IMR-90 (cell line): Measurements from ENCODE around the gene SRRM4. TPM values are rescaled to one million over a fixed set of nuclear protein-coding genes. Genes with fewer than 3 reads are reported as not detected.
A peak's percentile ranks its signal among the peaks of the same experiment; 100 is the strongest.
"Not testable (repeated sequence)": the region's sequence is repeated elsewhere in the genome, so short reads cannot be mapped to it uniquely, and the experiment has no call there.

ENCODE experiments used
- ATAC-seq: fragments of 200-7000 bp; cut with Tn5 transposase; 2 replicates; pipeline ENCODE4 v1.9.1; 2020; ENCODE audit warnings: low read depth, mild to moderate bottlenecking, moderate library complexity
- BruUV-seq: library from RNA; stranded (reverse); fragments of 400-500 nt; replicated peaks from 2 replicates; lab custom pipeline; 2021; lab: Mats Ljungman, UMichigan
- CTCF ChIA-PET: fragments of 300-600 bp; formaldehyde crosslinking; extraction: SDS; loops from one replicate; lab custom pipeline; 2021; ENCODE audit warnings: antibody characterized with exemption; lab: Yijun Ruan, JAX
- POLR2A ChIA-PET: fragments of 300-600 bp; sonication (Branson Sonifier 250); formaldehyde crosslinking; loops from one replicate; lab custom pipeline; 2022; ENCODE audit warnings: antibody characterized with exemption; ENCODE audit not compliant: unreplicated experiment; lab: Charles Lee
- DNase-seq: peaks from one replicate; pipeline ENCODE4 v3.0.0; 2013
- H2AFZ ChIP-seq: replicated peaks from 2 replicates; pipeline ENCODE3; 2013; ENCODE audit warnings: low read length, mild to moderate bottlenecking; ENCODE audit not compliant: poor library complexity
- H2AK5ac ChIP-seq: 2 replicates; pipeline ENCODE4 v1.6.1; 2013; ENCODE audit warnings: low read depth, low read length, inconsistent platforms
- H2AK9ac ChIP-seq: replicated peaks from 2 replicates; pipeline ENCODE3; 2013; ENCODE audit warnings: mild to moderate bottlenecking, low read depth, low read length, moderate library complexity; ENCODE audit not compliant: poor library complexity
- H2BK120ac ChIP-seq: 2 replicates; pipeline ENCODE4 v1.6.1; 2013; ENCODE audit warnings: low read depth, low read length, inconsistent platforms
- H2BK15ac ChIP-seq: 3 replicates; pipeline ENCODE4 v1.6.1; 2013; ENCODE audit warnings: low read depth, low read length, inconsistent platforms
- H2BK20ac ChIP-seq: 2 replicates; pipeline ENCODE4 v1.6.1; 2013; ENCODE audit warnings: low read depth, mild to moderate bottlenecking, inconsistent platforms, low read length, moderate library complexity
- H2BK5ac ChIP-seq: 2 replicates; pipeline ENCODE4 v1.6.1; 2013; ENCODE audit warnings: mild to moderate bottlenecking, low read depth, low read length, inconsistent platforms; ENCODE audit not compliant: poor library complexity, severe bottlenecking
- H3K14ac ChIP-seq: replicated peaks from 2 replicates; pipeline ENCODE4 v1.6.1; 2013; ENCODE audit warnings: low read depth, low read length, inconsistent platforms
- H3K18ac ChIP-seq: 2 replicates; pipeline ENCODE4 v1.6.1; 2013; ENCODE audit warnings: low read depth, low read length, control low read depth
- H3K23ac ChIP-seq: 2 replicates; pipeline ENCODE4 v1.6.1; 2013; ENCODE audit warnings: low read depth, low read length, inconsistent platforms
- H3K27ac ChIP-seq: 2 replicates; pipeline ENCODE4 v1.5.1; 2013; ENCODE audit warnings: mild to moderate bottlenecking, control low read depth, low read length; ENCODE audit not compliant: insufficient read depth
- H3K27me3 ChIP-seq: 2 replicates; pipeline ENCODE4 v1.6.1; 2013; ENCODE audit warnings: low read length; ENCODE audit not compliant: control insufficient read depth, insufficient read depth
- H3K36me3 ChIP-seq: 2 replicates; pipeline ENCODE4 v1.6.1; 2013; ENCODE audit warnings: low read length, mixed read lengths; ENCODE audit not compliant: control insufficient read depth, insufficient read depth
- H3K4ac ChIP-seq: 2 replicates; pipeline ENCODE4 v1.6.1; 2013; ENCODE audit warnings: low read depth, low read length, inconsistent platforms
- H3K4me1 ChIP-seq: 2 replicates; pipeline ENCODE4 v1.6.1; 2013; ENCODE audit warnings: low read length, mixed read lengths; ENCODE audit not compliant: control insufficient read depth, insufficient read depth
- H3K4me2 ChIP-seq: 2 replicates; pipeline ENCODE4 v1.6.1; 2013; ENCODE audit warnings: low read depth, mild to moderate bottlenecking, control low read depth, low read length, moderate library complexity
- H3K4me3 ChIP-seq: 2 replicates; pipeline ENCODE4 v1.5.1; 2013; ENCODE audit warnings: low read depth, mild to moderate bottlenecking, control low read depth, low read length, moderate library complexity; ENCODE audit not compliant: insufficient read depth
- H3K56ac ChIP-seq: 2 replicates; pipeline ENCODE4 v1.6.1; 2013; ENCODE audit warnings: low read length, inconsistent platforms; ENCODE audit not compliant: insufficient read depth; ENCODE audit errors: extremely low read depth
- H3K79me1 ChIP-seq, 2 experiments: 2 replicates each; pipeline ENCODE4 v1.6.1; 2013; ENCODE audit warnings: low read length in 2 of 2, inconsistent platforms in 1 of 2, low read depth in 1 of 2
- H3K9ac ChIP-seq: 2 replicates; pipeline ENCODE4 v1.6.1; 2013; ENCODE audit warnings: low read depth, low read length, control low read depth
- H3K9me1 ChIP-seq: 2 replicates; pipeline ENCODE4 v1.6.1; 2013; ENCODE audit warnings: low read length, inconsistent platforms; ENCODE audit not compliant: insufficient read depth
- H3K9me3 ChIP-seq: 2 replicates; pipeline ENCODE4 v1.6.1; 2013; ENCODE audit warnings: low read length; ENCODE audit not compliant: control insufficient read depth, insufficient read depth
- H4K20me1 ChIP-seq: 2 replicates; pipeline ENCODE4 v1.6.1; 2013; ENCODE audit warnings: low read length, inconsistent platforms; ENCODE audit not compliant: insufficient read depth
- H4K5ac ChIP-seq: 2 replicates; pipeline ENCODE4 v1.6.1; 2013; ENCODE audit warnings: mild to moderate bottlenecking, low read depth, low read length, control low read depth
- H4K8ac ChIP-seq, 2 experiments: 2 replicates each; pipeline ENCODE4 v1.6.1; 2013; ENCODE audit warnings: low read depth in 2 of 2, low read length in 2 of 2, control low read depth in 1 of 2, inconsistent platforms in 1 of 2
- H4K91ac ChIP-seq: 2 replicates; pipeline ENCODE4 v1.6.1; 2013; ENCODE audit warnings: low read depth, low read length, inconsistent platforms; ENCODE audit not compliant: insufficient read depth
- CEBPB ChIP-seq: IDR thresholded peaks from 2 replicates; pipeline ENCODE4 v1.6.1; 2012; ENCODE audit warnings: low read depth, low read length, improper control_type of control experiment
- WGBS, 2 experiments: methylation state at CpG; one replicate each; pipeline versions ENCODE4 v1.1.5 to v1.1.7; 2013; ENCODE audit warnings: missing lambda C conversion rate in 2 of 2; ENCODE audit not compliant: insufficient read length in 1 of 2; ENCODE audit errors: extremely low coverage in 2 of 2; 5-methylcytosine and 5-hydroxymethylcytosine counted together
- dilution Hi-C: fragments of 300-500 bp; cut with HindIII; formaldehyde crosslinking; loops from one replicate; pipeline ENCODE4 v1.14.3; 2018; ENCODE audit warnings: low sequenced_read_pairs; ENCODE audit not compliant: unreplicated experiment
- in situ Hi-C: fragments of 300-500 bp; cut with MboI; formaldehyde crosslinking; loops from 3 replicates; pipeline ENCODE4 v1.14.3; 2019; ENCODE audit warnings: low sequenced_read_pairs, inconsistent platforms, mixed read lengths
- intact Hi-C: fragments of 100-400 bp; cut with micrococcal nuclease; formaldehyde crosslinking; loops from 2 replicates; pipeline ENCODE4 v1.10.0; 2022
- polyA plus RNA-seq, 3 experiments: library from polyadenylated mRNA; depleted of rRNA; stranded (reverse); fragments of >200 nt; gene quantifications; 2 replicates each; pipeline ENCODE4 v1.2.3, GENCODE V29; 2012; ENCODE audit warnings: low replicate concordance in 1 of 3
- total RNA-seq: library from RNA; depleted of rRNA; stranded (reverse); fragments of >200 nt; gene quantifications from 2 replicates; pipeline ENCODE4 v1.2.3, GENCODE V29; 2012

The SRRM4 gene
- total and polyA plus RNA-seq, 2 of the 4 experiments (the other 2 are of a cell fraction), result not detected

- WGBS, 2 experiments, result no CpG with 5 or more reads among the region's 1 CpG
- H3K4me3 ChIP-seq, H2BK20ac ChIP-seq, H3K27me3 ChIP-seq, H3K4me1 ChIP-seq, H3K36me3 ChIP-seq, H3K9ac ChIP-seq, CTCF ChIA-PET, H2BK5ac ChIP-seq, H4K8ac ChIP-seq, H4K5ac ChIP-seq, H3K27ac ChIP-seq, intact Hi-C loops, H3K4ac ChIP-seq, ATAC-seq, H2AK5ac ChIP-seq, H3K79me1 ChIP-seq, dilution Hi-C loops, H4K20me1 ChIP-seq, DNase-seq, H2AK9ac ChIP-seq, H3K14ac ChIP-seq, H3K56ac ChIP-seq, H3K9me1 ChIP-seq, BruUV-seq, H4K91ac ChIP-seq, H3K18ac ChIP-seq, in situ Hi-C loops, H2BK120ac ChIP-seq, H2AFZ ChIP-seq, POLR2A ChIA-PET, H3K23ac ChIP-seq, H3K4me2 ChIP-seq, H2BK15ac ChIP-seq: not testable (repeated sequence)
- H3K9me3 ChIP-seq, result peaks cover 10% of the 10 kb centered on the region; the same call in 1 of the 2 replicates
- TF ChIP-seq CEBPB, result peak; percentile 44
Observed at GRCh38 chr12:119008273-119008672, 26.9 kb downstream of the SRRM4 start.
